ENCODE measurements around the gene PLA2G4D.
"Not testable (repeated sequence)": the region's sequence is repeated elsewhere in the genome, so short reads cannot be mapped to it uniquely, and the experiment has no call there.

The PLA2G4D gene

GRCh38 chr15:42121682-42122081, 27.3 kb upstream of the PLA2G4D start:
- DNase-seq: no peak

- no peak for DNase-seq
These were observed 26.7 kb upstream of the PLA2G4D start for GRCh38 chr15:42121021-42121420.

GRCh38 chr15:42120285-42120684, 25.9 kb upstream of the PLA2G4D start:
- no peak for DNase-seq

- DNase-seq: no peak
These were observed 25.0 kb upstream of the PLA2G4D start for GRCh38 chr15:42119446-42119760.

- no peak for DNase-seq
These were observed 24.5 kb upstream of the PLA2G4D start for GRCh38 chr15:42118650-42119445.

- no peak for DNase-seq
These were observed 17.6 kb upstream of the PLA2G4D start for GRCh38 chr15:42111924-42112323.

- DNase-seq: no peak
These were observed 16.0 kb upstream of the PLA2G4D start for GRCh38 chr15:42110367-42110766.

- no peak for DNase-seq
These were observed 14.4 kb upstream of the PLA2G4D start for GRCh38 chr15:42108806-42109205.

- DNase-seq: no peak
These were observed 13.8 kb upstream of the PLA2G4D start for GRCh38 chr15:42108189-42108588.

- DNase-seq: no peak
These were observed 13.1 kb upstream of the PLA2G4D start for GRCh38 chr15:42107473-42107872.

GRCh38 chr15:42106288-42106687, 11.9 kb upstream of the PLA2G4D start:
- DNase-seq: no peak

GRCh38 chr15:42104095-42104891, 9.9 kb upstream of the PLA2G4D start:
- no peak for DNase-seq

- no peak for DNase-seq
These were observed 8.4 kb upstream of the PLA2G4D start for GRCh38 chr15:42102646-42103235.

GRCh38 chr15:42101861-42102260, 7.5 kb upstream of the PLA2G4D start:
- no peak for DNase-seq

- DNase-seq: no peak
These were observed 5.8 kb upstream of the PLA2G4D start for GRCh38 chr15:42100021-42100800.

GRCh38 chr15:42097018-42097417, 2.7 kb upstream of the PLA2G4D start:
- no peak for DNase-seq

GRCh38 chr15:42093966-42094365, 396 bp downstream of the PLA2G4D start:
- DNase-seq: no peak

GRCh38 chr15:42092398-42093318, 1.7 kb downstream of the PLA2G4D start:
- DNase-seq: no peak

GRCh38 chr15:42091753-42092397, 2.5 kb downstream of the PLA2G4D start:
- DNase-seq: not testable (repeated sequence)

GRCh38 chr15:42090781-42091180, 3.6 kb downstream of the PLA2G4D start:
- no peak for DNase-seq

GRCh38 chr15:42090370-42090769, 4.0 kb downstream of the PLA2G4D start:
- no peak for DNase-seq

- DNase-seq: no peak
These were observed 4.4 kb downstream of the PLA2G4D start for GRCh38 chr15:42089942-42090341.

All from activated effector memory CD4-positive, alpha-beta T cell treated with anti-CD3 and anti-CD28 coated beads, Interleukin-2, amount 50 U/mL, for 16 hours (primary cell).